Stimulated activated CD4-positive, alpha-beta T cell treated with anti-CD3 and anti-CD28 coated beads, Interleukin-4, amount 100 ng/mL, for 48 hours (primary cell): ENCODE measurements around the gene ZC3H4.
"Not testable (repeated sequence)": the region's sequence is repeated elsewhere in the genome, so short reads cannot be mapped to it uniquely, and the experiment has no call there.

Experiments used
- DNase-seq, 2 donors: peaks; one replicate each; pipeline ENCODE4 v3.0.0-alpha.2; 2020; ENCODE audit warnings: low read depth in 2 of 2

The ZC3H4 gene

DNA sequence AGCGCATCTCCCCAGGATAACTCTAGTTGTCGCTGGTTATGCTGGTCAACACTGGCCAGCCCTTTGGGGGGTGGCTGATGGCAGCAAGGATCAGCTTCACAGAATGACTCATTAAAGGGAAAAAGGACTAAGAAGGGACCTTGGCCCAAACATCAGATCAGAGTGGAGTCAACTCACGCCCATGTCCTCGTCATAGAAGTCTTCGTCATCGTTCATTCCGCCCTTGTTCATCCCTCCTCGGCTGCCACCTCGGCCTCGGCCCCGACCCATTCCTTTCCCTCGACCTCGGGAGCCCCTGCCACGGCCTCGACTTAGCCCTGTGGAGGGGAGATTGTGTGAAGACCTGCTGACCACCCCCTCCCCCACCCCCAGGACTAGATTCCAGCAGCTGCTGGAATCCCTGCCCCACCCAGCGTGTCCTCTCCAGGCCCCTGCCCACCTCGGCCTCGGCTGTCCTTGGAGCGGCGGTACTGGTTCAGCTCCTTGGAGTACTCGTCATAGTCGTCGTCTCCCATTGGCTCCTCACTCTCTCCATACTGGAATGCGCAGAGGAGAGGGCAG lies 28.6 kb downstream of the ZC3H4 start:
- DNase-seq: no peak

DNA sequence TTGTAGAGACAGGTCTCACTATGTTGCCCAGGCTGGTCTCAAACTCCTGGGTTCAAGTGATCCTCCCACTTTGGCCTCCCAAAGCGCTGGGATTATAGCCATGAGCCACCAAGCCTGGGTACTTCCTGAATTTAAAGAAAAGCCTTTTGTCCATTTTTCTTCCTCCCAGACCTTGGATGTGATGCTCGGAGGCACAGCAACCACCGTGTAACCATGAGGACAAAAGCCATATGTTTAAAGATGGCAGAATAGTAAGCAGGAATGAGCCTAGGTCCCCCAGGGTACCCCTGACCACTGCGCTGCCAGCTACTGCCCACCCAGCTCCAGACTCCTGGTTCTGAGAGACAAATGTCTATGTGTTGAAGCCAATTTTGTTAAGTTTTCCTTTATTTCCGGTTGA lies 31.1 kb downstream of the ZC3H4 start:
- no peak for DNase-seq

DNA sequence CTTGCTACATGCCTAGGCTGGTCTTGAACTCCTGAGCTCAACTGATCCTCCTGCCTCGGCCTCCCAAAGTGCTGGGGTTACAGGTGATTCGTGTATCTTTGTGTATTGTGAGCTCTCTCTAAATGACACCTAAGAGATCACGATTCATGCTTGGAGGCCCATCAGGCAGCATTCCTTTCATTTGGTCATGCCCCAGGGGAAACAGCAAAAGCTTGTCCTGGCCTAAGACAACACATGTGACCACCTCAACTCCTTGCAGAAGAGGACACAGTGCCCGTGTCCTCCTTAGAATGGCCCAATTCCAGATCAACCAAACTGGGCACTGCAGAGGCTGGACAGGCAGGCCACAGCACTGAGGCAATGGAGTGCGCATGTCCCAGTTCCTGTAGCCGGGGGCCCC lies 32.5 kb downstream of the ZC3H4 start:
- no peak for DNase-seq

DNA sequence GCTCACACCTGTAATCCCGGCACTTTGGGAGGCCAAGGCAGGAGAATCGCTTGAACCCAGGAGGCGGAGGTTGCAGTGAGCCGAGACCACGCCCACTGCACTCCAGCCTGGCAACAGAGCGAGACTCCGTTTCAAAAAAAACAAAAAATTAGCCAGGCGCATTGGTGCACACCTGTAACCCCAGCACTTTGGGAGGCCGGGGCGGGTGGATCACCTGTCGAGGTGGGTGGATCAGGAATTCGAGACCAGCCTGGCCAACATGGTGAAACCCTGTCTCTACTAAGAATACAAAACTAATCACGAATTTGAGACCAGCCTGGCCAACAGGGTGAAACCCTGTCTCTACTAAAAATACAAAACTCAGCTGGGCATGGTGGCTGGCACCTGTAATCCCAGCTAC lies 35.2 kb downstream of the ZC3H4 start:
- DNase-seq: not testable (repeated sequence)

DNA sequence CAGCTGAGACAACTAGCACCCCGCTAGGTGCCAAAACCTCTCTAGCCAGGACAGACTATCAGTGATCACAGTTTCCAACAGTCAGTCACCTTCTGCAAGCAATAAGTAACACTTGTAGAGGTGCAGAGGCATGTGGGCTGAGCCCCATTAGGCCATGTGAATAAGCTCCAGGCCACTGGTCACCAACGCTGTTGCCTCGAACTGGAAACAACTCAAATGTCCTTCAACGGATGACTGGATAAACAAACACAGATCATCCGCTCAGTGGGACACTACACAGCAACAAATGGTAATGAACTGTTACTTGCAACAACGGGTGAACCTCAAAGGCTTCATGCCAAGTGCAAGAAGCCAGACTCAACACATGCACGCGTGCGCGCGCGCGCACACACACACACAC lies 37.6 kb downstream of the ZC3H4 start:
- no peak for DNase-seq

DNA sequence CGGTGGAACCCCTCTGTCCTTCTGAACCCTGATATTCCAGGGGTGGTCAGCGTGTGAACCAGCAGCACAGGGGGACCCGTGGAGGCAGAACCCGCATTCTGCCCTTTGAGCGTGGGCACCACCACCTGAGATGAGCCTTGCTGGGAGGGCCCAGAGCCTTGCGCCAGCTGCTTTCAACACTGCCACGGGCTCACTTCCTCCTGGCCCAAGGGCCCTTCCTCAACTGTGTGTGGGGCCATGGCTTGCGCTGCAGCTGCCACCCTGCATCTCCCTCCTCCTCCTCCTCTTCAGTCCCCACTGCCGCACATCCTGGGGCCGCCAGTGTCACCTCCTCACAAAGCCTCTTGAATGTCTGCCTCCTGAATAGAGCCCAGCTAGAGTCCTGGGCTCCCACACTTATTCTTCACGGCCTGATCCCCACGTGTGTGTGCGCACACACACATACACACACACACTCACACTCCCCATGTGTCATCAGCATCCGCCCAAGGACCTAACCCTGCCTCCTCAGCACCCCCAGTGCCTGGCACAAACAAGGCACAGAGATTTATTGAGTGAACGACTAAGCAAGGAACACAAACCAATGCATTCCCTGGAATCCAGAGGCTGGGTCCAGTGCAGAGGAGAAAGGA lies 38.3 kb downstream of the ZC3H4 start:
- DNase-seq: no peak

DNA sequence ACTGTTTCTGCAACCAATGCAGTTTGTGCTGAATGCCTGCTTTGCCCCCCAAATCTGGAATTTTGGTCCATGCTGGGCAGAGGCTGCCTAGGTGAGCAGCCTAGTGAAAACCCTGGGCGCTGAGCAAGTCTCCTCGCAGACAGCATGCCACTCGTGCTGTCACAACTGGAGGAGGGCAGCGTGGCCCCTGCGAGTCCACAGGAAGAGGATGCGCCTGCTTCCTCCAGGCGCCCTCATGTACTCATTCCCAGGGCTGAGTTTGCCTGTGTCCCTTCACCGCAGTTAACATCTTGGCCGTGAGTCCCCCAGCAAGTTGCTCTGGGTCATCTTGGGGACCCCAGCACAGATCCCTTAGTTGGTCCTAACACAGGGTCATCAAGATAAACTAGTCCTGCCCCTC lies 39.0 kb downstream of the ZC3H4 start:
- DNase-seq: no peak

DNA sequence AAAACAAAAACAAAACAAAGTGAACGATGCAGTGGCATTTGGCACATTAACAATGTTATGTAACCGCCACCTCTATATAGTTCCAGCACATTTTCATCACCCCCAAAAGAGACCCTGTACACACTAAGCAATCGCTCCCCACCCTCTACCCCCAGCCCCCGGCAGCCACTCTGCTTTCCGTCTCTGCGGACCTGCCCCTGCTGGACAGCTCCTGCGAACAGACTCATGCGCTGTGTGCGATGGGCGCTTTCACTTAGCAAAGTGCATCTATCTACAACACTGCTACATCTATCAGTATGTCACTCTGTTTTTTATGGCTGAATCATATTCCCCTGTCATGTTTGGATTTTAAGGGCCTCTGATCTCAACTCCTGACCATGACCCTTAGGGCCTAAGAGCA lies 40.0 kb downstream of the ZC3H4 start:
- DNase-seq: no peak

DNA sequence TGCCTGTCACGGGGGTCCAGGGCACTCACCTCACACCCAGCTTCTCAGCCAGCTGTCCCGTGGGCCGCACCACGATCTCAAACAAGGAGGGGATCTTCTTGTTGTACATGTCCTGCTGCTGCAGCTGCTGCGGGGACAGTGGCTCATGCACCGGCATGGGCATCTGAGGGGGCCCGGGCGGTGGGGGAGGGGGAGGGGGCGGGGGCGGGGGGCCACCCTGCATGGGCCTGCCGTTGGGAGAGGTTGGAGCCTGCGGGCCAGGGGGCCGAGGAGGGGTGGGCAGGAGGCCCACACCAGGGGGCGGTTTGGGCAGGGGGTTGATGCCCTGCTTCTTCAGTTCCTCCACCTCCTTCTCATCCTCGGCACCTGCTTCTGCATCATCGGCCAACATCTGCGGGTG lies 41.3 kb downstream of the ZC3H4 start:
- DNase-seq: no peak

DNA sequence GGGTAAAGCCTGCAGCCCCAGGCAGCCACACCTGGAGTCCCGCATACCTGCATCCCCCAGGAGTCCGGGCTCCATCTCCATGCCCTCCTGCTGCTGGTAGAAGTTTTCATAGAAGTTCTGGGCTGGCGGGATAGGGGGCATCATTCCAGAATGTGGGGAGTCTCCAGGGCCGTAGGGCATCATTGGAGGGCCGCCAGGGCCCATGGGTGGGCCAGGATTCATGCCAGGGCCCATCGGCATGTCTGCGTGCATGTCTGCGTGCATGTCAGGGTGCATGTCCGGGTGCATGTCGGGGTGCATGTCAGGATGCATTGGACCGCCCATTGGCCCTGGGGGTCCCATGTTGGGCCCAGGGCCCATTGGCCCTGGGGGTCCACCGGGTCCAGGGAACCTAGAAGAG lies 41.8 kb downstream of the ZC3H4 start:
- DNase-seq: no peak

DNA sequence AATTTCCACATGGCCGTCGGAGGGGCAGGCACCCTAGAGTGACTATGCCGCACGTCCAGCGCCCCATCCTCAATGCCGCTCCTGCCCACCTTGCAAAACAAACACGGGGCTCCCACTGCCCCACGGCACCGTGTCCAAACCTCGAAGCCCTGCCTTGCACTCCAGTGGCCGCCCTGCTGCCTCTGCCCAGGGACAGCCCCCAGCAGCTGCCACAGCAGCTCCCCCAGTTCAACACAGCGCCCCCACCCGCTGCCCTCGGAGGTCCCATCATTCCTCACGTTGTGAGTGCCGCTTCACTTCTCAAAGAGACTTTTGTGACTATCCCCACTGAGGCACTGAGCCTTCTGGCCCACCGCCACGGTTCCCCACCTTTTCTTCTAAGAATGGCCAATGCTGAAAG lies 42.8 kb downstream of the ZC3H4 start:
- DNase-seq: no peak

DNA sequence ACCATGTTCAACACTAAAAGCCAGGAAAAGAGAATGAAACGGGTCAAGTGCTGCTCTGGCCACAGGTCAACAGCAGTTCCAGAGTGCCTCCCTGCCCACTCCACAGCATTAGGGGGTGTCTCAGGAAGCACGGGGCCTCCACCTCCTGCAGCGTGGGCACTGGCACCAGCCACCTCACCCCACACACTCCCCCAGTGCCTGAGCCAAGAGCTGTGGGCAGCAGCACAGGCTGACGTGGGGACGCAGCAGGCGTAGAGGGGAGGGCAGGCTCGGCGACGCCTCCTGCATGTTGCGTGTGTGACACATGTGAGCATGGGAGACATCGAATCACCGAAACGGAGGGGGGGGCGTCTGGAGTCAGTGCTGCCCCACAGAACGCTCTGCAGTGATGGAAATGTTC lies 43.8 kb downstream of the ZC3H4 start:
- DNase-seq: no peak

DNA sequence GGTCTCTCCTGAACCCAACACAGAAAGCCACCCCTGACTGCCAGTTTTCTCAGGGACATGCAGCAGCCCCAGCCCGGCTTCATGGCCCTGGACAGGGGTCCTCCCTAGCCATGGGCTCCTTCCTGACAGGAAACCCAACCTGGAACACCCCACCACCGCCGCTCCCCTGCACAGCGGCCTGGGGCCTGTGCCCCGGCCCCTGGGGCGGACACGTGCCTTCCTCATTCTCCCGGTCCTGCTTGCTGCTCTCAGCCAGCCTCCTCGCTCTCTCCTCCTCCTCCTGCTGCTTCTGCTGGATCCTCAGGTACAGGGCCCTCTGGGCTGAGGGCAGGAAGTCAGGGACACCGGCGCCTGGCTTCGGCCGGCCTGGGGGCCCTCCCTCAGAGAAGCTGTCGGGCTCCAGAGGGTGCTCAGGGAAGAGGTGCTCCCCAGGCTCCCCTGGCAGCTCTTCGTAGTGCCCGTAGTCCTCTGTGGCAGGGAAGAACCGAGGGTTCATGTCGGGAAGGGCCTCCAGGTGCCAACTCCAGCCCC lies 44.6 kb downstream of the ZC3H4 start:
- no peak for DNase-seq

DNA sequence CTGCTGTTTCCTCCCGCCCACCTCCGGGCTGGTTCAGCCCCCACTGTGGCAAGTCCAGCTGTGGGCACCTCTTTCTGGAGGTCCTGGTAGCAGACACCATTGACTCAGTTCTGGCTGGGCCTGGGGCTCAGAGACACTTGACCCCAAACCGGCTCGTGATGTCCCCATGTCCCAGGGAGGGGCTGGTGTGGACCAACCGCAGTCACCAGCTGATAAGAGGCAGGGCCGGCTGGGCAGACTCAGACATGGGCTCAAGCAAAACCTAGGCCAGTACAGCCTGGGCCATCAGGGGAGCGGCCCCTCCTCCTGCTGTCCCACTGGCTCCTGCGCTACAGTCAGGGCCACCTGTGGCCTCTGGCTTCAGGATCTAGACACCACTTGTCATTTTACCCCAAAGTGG lies 45.3 kb downstream of the ZC3H4 start:
- no peak for DNase-seq

DNA sequence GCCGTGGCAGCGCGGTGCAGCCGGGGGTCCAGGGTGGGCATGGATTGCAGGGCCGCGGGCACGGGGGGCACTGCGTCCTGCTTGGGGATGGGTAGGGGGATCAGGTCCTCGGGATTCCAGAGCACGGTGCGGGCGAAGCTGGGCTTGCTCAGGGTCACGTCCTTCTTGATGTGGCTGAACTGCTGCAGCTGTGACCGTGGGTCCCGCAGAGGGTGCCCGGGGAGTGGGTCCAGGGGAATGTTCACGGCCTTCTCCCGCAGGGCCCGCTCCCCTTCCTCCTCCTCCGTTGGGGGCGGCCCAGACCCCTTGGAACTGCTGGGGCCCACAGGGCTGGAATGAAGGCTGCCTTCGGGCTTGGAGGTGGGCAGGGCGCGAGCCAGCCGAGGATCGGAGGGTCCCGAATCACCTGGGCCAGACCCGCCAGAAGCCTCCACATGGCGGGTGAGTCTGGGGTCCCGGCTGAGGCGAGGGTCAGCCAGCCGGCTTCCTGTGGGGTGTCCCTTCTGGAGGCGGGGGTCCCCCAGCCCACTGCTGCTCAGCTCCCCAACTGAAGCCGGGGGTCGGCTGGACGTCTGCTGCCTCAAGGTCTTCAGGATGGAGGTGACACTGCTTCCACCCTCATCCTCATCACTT lies 46.2 kb downstream of the ZC3H4 start:
- no peak for DNase-seq

DNA sequence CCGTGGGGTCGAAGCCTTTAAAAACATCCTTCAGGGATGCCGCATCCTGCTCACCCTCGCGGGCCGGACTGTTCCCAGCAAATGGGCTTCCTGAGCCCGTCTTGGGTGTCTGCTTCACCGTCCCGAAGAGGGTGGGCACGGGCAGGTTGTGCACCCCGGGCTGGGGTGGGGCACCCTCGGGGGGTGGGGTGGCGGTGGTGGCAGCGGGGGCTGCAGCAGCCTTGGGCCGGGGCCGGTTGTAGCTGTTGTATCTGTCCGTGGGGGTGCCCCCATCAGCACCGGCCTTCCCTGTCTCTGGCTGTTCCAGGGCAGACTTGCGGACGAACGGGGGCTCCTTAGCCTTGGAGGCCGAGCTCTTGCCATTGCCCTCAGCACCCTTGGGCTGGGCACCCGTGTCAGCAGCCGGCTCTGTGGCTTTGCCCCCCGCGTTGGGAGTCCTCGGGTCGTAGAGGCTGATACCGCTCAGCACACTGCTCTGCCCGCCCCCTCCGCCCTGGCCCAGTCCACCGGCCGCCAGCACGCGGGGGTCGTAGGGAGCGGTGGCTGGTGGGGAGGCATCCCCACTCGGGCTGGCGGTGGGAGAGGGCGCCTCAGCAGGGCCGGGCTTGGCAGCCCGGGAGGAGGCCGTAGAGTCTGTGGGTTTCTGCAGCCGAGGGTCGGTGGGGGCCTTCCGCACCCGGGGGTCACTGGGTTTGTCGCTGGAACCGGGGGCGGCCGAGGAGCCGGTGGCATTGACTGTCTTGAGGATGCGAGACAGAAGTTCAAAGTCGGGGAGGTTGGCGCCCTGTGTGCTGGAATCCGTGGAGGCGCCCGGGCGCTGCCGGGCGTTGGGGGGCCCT lies 47.0 kb downstream of the ZC3H4 start:
- DNase-seq: no peak

DNA sequence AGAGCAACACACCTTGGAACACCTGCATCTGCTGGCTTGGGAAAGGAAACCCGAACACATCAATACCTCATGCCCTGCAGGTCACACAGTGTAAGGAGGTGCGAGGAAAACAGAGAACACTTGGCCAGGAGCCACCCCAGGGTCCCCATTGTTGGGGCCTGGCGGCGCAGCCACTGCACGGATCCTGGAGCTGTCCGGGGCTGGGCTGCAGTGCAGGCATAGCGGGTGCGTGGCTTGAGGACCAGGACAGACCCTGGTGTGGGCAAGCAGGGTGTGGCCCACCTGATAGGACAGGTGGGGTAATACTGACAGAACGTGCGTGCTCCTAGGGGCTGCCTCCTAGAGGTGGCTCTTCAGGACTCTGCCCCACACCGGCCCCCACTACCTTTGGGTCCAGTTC lies 48.3 kb downstream of the ZC3H4 start:
- no peak for DNase-seq

DNA sequence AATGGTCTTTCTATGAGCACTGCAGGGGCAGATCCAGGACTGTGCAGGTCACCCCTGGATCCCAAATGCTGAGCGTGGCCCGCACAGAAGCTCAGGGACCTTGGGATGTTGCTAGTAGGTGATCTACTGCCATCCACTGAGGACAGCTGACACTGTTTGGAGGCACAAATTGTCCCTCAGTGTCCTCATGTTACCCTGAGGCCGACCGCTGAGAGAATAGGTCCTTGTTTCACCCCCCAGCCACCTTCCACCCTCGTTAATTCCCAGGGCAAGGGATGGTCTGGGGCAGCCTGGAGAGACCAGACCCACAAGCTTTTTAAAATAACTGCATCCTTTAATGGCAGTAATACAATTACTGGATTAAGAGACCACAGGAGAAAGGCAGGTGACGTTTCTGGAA lies 49.7 kb downstream of the ZC3H4 start:
- no peak for DNase-seq

DNA sequence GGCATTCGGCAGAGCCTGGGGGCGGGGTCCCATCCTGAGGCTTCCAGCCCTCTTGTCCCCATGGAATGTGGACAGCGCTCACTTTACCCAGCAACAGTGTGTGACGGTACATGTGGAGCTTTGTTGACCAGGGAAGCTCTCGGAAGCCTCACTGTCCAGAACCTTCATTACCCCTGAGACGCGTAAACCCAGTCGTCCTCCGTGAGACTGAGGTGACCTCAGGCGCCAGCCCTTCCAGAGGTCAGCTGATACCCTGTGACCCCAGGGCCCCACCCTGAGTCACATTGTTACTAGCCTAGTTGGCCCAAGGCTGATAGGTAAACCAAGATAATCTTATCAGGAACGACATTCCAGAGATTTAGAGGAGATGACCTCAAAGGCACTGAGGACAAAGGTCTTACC lies 55.0 kb downstream of the ZC3H4 start:
- DNase-seq: no peak

DNA sequence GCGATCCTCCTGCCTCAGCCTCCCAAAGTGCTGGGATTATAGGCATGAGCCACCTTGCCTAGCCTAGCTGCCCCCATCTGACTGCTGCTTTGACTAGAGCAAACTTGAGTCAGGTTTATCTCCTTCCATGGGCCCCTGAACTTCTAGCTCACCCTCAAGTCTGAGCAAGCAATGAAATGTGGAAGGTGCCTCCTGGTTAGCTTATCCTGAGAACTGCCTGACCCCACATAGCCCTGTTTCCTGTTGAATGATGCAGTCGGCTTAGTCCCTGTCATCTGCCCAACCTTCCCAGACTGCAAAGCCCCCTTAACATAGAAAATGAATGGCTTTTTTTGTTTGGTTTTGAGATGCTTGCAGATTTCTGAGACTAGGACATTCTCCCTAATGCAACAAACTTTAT lies 56.2 kb downstream of the ZC3H4 start:
- no peak for DNase-seq

DNA sequence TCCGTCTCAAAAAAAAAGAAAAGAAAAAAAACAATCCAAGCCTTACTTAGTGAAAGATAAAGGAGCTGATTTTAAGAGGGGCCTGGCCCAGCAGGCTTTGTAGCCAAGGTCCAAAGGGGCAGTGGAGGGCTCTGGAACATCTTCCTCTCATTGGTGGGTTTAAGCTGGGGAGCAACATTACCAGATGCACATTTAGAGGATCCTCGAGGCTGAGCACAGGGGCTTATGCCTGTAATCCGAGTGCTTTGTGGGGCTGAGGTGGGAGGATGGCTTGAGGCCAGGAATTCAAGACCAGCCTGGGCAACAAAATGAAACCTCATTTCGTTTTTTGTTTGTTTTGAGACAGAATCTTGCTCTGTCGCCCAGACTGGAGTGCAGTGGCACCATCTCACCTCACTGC lies 57.2 kb downstream of the ZC3H4 start:
- no peak for DNase-seq

DNA sequence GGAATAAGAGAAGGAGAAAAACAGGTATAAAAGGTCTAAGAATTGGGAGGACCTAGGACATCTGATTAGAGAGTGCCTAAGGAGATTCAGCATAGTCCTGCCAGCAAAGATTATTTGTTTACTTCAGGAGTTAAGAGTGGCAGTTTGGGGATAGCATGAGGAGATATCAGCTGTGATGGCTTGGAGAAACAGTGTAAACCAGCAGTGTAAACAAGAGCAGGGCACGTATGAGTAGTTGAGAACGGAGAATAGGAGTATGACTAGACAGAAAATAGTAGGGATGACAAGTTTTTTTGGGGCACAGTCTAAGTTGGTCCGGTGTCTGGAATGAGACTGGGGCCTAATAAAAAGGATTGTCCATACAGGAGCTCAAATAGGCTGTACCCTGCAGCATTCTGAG lies 63.0 kb downstream of the ZC3H4 start:
- DNase-seq: not testable (repeated sequence)

DNA sequence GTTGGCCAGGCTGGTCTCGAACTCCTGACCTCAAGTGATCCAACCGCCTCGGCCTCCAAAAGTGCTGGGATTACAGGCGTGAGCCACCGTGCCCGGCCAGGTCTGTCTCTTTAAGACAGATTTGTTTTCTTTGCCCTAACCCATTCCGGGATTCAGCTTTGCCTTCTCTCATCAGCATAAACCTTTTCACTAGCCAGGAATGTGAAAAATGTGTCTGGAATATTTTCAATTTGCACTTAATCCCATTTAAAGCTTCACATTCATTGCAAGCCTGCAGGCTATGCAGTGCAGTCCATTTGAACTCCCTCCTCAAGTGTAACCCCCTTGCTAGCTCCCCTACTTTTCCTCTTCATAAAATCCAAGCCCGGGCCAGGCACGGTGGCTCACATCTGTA lies 64.3 kb downstream of the ZC3H4 start:
- no peak for DNase-seq
